GM19468 (cell line): ENCODE measurements around the gene FGR.
"Not testable (repeated sequence)": the region's sequence is repeated elsewhere in the genome, so short reads cannot be mapped to it uniquely, and the experiment has no call there.

Source experiments
- ATAC-seq: cut with Tn5 transposase; IDR thresholded peaks from one replicate; pipeline ENCODE4 v1.9.1; 2021; ENCODE audit warnings: mild to moderate bottlenecking, moderate library complexity, moderate number of reproducible peaks; ENCODE audit not compliant: unreplicated experiment; ENCODE audit errors: extremely low read depth

The FGR gene

GRCh38 chr1:27638805-27639204 is 3.8 kb upstream of the FGR start:
- ATAC-seq = no peak

DNA sequence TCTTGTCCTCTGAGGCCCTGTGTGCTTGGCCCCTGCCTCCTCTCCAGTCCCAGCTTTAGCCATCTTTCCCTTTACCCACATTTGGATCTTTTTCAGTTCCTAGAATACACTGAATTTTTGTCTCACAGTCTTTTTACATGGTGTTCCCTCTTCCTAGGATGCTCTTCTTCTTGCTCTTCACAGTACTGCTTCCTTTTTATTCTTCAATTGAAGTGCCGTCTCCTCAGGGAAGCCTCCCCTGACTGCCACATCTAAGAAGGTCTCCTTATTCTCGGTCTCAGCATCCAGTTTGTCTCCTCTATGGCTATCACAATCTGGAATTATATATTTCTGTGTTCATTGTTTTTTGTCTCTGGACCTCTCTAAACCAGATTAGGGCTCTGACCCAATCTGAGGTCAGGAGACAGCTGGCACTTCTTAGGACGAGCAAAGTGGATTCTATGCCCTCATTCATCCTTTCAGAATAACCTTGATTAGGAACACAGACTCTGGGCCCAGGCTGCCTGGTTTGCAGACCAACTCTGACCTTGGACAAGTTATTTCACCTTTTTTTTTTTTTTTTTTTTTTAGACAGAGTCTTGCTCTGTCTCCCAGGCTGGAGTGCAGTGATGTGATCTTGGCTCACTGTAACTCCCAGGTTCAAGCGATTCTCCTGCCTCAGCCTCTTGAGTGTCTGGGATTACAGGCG is 3.2 kb upstream of the FGR start:
- ATAC-seq = no peak

DNA sequence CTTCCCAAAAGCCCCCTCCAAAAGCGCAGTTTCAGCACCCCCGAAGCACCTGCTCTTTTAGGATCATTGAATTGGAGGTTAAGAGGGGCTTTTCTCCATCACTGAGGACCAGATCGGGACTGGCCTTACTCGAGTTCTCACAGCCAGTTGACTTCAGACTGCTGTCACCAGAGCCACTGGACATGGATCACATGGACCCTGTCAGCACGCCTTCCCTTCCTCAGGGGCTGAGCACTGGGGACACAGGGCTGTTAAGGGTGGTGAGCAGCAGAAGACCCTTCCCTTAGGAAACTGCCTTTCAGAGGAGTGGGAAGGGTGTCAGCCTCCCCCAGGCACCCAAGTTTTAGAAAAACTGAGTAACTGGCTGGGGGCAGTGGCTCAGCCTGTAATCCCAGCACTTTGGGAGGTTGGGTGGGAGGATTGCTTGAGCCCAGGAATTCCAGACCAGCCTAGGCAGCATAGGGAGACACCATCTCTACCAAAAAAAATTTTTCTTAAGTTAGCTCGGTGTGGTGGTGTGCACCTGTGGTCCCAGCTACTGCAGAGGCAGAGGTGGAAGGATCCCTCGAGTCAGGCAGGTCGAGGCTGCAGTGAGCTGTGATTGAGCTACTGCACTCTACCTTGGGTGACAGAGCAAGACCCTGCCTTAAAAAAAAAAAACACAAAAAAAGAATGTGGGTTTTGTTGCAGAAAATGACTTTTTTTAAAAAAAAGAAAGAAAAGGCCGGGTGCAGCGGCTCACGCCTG is 584 bp upstream of the FGR start:
- ATAC-seq = no peak

DNA sequence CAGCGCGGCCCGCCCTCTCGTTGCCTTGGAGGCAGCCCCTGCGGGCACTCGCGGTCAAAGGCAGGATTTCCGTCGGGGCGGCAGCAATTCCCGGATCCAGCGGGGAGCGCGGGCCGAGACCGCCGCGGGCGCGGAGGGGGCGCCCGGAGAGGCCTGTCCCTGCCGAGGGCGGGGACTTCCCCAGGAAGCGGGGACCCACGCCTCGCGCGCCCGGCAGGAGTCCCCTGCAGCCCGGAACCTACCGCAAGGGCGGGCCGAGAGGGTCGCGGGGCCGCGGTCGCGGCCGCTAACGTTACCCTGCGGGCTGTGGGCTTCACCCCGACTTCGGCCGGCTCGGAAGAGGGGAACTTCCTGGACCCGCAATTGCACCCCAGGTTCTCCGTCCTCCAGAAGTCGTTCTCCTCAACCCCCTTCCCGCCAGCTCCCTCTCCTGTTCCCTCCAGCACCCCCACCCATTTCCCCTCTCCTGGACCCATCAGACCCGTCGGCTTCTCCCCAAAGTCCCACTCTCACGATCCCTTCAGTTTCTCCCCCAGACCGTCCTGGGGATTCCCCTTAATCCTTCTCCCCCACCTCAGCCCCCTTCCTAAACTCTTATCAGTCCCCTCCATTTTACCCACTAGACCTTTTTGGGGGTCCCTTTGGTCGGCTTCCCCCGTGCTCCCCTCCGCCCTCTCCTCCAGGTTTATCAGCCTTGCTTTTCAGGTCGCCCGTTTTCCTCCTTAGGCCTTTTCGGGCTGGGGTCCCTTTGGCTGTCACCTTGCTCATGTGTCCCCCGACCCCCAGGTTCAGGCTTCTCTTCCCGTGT is 604 bp downstream of the FGR start:
- no peak for ATAC-seq

- ATAC-seq = no peak
These were observed 1.3 kb downstream of the FGR start for GRCh38 chr1:27633640-27634176.

- no peak for ATAC-seq
These were observed 1.7 kb downstream of the FGR start for GRCh38 chr1:27633298-27633610.

DNA sequence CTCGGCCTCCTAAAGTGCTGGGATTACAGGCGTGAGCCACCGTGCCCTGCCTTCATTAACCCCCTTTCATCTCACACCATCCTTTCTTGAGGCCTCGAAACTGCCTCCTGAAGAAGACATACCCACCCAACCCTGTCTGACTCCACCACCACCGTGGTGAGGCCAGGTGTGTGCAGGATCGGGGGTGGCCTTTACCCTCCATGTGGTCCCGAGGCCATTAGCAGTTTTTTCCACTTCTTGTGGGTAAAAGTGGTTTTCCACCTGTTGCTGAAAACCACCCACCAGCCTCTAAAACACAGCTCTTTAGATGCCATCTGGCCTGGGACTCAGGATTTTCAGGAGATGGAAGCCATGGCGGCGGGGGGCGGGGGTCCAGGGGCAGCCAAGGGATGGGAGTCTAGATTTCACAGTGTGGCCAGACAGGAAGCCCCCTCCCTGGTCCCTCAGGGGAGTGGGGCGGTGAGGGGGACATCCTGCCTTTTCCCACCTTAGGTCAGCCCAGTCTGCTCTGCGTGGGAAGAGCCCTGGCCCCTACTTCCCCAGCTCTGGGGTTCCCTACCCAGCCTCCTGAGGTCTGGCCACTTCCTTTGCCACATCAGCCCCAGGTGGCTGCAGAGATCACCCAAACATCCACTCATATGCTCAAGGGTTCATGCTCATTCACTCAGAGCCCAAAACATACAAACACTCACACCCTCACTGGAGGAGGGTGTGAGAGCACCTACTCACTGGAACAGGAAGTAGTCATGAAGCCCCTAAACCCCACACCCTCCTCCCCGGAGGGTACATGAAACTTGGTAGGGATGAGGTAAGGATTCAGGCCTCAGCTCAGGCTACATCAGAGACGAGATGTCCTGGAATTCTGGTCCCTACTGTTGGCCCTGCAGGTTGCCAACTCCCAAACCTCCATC is 2.3 kb downstream of the FGR start:
- peak; percentile 23 for ATAC-seq

GRCh38 chr1:27630859-27631491 is 4.0 kb downstream of the FGR start:
- no peak for ATAC-seq

- no peak for ATAC-seq
These were observed 6.3 kb downstream of the FGR start for GRCh38 chr1:27628712-27629111.

- ATAC-seq = not testable (repeated sequence)
These were observed 7.3 kb downstream of the FGR start for GRCh38 chr1:27627733-27628132.

DNA sequence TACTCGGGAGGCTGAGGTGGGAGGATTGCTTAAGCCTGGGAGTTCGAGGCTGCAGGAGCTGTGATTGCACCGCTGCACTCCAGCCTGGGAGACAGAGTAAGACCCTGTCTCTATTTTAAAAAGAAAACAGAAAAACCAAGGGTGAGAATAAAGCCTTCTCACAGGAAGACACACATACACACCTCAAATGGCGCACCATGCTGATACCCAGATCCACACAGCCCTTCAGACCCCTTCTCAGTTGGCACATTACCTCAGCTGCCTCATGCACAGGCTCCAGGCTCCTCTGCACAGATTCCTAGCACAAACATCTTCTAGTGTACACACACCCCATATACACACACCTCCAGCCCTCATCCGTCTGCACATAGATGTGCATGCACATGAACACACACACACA is 7.9 kb downstream of the FGR start:
- no peak for ATAC-seq

DNA sequence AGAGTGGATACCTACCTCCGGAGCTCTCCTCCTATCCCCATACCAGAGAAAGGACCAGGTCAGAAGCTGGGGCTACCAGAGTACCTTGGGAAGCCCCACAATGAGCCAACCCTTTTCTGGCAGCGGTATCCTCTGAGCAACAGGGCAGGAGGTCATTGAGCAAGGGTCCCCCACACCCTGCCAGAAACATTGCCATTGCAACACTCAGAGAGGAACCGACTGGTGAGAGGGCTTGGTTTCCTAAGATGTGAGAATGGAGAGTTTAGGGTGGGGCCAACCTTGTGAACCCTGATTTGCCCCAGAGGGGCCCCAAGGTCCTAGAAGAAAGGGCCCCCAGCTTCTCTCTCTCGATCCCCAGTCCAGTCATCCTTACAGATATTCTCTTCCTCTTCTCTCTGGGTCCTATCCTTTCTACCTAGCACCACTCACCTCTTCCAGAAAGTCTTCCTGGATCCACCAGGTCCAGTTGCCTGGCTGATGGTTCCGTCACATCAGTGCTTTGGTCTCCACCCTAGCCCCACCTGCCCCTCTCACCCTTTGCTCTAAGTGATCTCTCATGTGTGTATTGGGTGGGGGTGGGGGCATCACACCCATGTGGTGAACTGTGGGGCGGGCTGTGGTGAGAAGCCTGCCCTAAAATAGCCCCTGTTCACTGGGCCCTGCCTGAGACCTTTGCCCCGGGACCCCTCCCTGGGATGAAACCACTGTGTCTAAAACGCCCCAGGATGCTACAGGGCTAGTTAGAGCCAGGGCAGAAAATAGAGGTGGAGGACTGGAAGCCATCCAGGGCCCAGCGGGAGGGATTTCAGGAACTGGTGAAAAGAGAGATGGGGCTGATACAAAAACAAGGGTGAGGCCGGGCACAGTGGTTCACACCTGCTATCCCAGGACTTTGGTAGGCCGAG is 8.7 kb downstream of the FGR start:
- ATAC-seq = no peak

DNA sequence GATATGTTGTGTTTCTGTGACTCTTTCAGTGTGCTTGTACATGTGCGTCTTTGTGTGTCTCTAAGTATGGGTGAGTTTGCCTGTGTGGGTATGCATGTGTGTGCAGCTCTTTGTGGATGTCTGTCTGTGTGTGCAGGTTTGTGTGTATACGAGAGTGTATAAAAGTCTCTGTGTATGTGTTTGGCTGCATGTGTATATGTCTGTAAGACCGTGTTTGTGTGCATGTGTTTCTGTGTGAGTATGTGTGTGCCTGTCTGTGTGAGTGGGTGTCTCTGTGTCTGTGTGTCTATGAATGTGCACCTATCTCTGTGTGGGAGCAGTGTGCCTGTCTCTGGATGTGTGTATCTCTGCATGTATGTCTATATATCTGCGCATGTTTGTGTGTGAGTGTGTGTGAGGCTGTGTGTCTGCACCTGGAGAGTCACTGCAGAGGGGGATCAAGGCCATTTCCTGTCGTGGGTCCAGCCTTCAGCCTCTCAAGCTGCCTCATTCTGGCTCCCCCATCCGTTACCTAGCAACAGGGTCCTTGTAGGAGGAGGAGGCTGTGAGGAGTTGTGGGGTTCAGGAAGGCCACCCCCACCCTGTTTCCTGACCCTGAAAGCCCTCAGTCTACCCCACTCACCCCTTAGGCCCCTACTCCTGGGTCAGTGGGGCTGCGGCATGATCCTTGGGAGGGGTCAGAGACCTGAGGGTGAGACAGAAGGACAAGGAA is 10.4 kb downstream of the FGR start:
- ATAC-seq = no peak

GRCh38 chr1:27623327-27624212 is 11.4 kb downstream of the FGR start:
- ATAC-seq = no peak

GRCh38 chr1:27622828-27623227 is 12.2 kb downstream of the FGR start:
- no peak for ATAC-seq

DNA sequence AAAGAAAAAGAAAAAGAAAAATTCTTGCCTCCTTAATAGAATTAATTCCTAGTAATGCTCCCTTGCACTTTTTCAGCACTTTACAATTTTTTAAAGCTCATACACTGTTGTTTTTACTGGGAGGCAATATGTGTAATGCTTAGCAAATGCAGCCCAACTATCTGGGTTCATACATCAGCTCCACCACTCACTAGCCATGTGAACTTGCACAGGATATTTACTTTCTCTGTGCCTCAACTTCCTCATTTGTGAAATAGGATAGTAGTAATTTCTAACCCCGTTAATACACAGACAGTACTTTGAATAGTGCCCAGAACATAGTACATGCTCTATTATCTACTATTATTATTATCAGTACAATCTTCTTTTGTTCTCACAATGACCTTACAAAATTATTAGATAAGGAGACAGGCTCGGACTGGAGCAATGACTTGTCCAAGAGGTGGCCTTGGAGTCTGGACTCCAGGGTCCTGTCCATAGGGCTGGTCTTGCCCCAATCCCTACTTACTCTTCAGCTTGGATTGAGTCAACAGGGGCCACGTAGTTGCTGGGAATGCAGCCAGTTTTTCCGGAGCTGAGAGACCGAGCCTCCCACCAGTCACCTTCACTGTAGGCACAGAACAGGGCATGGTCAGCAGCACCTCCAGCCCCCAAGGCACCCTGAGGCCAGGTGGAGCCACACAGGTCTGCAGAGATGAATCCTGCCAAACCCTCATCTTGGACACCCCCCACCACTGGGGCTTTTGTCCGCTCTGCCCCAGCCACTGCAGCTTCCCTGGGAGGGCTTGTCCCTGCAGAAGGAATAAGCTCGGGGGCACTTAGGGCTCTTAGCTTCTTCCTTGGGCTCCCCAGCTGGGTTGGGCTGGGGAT is 13.7 kb downstream of the FGR start:
- no peak for ATAC-seq
